HFF-Myc (cell line): Measurements from ENCODE around the gene ZMYND8.
"Not testable (repeated sequence)": the region's sequence is repeated elsewhere in the genome, so short reads cannot be mapped to it uniquely, and the experiment has no call there.

ENCODE experiments used
- DNase-seq: peaks from one replicate; pipeline ENCODE4 v3.0.0-alpha.2; 2011; ENCODE audit warnings: low read depth; ENCODE audit errors: extremely low read depth
- H3K4me3 ChIP-seq: replicated peaks from 2 replicates; pipeline ENCODE4 v1.5.1; 2011; ENCODE audit warnings: low read depth, mild to moderate bottlenecking, control low read depth, low read length
- CTCF ChIP-seq: IDR thresholded peaks from 2 replicates; pipeline ENCODE4 v1.5.1; 2012; ENCODE audit warnings: mild to moderate bottlenecking, low read depth, low read length, control low read depth; ENCODE audit errors: missing control alignments

ZMYND8 gene

DNA sequence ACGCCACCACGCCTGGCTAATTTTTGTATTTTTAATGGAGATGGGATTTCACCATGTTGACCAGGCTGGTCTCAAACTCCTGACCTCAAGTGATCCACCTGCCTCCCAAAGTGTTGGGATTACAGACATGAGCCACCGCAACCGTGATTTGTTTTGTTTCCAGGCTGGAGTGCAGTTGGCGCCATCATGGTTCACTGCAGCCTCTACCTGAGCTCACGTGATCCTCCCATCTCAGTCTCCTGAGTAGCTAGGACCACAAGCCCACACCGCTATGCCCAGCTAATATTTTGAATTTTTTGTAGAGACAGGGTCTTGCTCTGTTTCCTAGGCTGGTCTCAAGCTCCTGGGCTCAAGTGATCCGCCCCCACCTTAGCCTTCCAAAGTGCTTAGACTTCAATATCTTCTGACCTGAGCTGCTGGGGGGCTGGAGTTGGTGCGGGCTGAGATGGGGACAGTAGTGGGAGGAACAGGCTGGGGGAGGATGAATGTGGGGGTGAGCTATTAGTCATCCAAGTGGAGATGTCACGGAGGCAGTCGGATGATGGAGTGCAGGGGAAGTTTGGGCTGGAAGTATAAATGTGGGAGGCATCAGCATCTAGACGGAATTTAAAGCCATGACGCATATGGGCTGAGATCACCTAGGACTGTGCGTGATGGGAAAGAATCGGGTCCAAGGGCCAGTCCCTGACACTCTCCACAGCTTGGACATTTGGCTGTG is 23.1 kb upstream of the ZMYND8 start:
- DNase-seq: no peak
- no peak for TF ChIP-seq CTCF
- H3K4me3 ChIP-seq: no peak overlapping the region

DNA sequence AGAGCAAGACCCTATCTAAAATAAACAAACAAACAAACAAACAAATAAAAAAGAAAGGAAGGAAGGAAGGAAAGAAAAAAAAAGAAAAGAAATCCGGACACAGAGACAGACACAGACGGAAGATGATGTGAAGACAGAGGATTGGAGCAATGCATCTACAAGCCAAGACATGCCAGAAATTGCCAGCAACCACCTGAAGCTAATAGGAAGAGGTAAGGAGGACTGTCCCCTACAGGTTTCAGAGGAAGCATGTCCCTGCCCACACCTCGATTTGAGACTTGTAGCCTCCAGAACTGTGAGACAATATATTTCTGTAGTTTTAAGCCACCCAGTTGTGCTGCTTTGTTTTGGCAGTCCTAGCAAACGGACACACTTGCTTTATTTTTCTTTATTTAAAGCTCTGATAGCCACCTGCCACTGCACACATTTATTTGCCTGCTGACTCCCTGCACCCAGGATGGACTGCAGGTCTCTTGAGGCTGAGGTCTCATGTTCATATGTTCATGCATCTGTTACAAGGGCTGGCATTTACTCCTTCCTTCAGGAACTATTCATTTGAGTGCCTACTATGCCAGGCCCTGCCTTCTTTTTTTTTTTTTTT is 20.7 kb upstream of the ZMYND8 start:
- no peak for TF ChIP-seq CTCF
- no peak for DNase-seq

DNA sequence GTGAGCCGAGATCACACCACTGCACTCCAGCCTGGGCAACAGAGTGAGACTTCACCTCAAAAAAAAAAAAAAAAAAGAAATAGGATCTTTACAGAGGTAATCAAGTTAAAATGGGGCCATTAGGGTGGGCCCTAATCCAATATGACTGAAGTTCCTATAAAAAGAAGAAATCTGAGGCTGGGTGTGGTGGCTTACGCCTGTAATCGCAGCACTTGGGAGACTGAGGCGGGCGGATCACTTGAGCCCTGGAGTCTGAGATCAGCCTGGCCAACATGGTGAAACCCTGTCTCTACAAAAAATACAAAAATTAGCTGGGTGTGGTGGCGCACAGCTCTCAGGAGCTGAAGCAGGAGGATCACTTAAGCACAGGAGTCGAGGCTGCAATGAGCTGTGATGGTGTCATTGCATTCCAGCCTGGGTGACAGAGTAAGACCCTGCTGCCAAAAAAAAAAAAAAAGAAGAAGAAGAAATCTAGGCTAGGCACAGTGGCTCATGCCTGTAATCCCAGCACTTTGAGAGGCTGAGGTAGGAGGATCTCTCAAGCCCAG is 19.7 kb upstream of the ZMYND8 start:
- H3K4me3 ChIP-seq, DNase-seq: not testable (repeated sequence)

More for the DNA sequence above, 20.7 kb upstream of the ZMYND8 start:
- no peak overlapping the region for H3K4me3 ChIP-seq

DNA sequence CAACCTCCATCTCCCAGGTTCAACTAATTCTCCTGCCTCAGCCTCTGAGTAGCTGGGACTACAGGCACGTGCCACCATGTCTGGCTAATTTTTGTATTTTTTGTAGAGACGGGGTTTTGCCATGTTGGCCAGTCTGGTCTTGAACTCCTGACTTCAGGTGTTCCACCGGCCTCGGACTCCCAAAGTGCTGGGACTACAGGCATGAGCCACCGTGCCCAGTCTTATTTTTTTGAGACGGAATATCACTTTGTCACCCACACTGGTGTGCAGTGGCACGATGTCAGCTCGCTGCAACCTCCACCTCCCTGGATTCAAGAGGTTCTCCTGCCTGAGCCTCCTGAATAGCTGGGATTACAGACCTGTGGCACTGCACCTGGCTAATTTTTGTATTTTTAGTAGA is 17.6 kb upstream of the ZMYND8 start:
- H3K4me3 ChIP-seq, DNase-seq: not testable (repeated sequence)

GRCh38 chr20:47373206-47373733 is 16.8 kb upstream of the ZMYND8 start:
- DNase-seq: no peak
- no peak for TF ChIP-seq CTCF
- H3K4me3 ChIP-seq: no peak overlapping the region

DNA sequence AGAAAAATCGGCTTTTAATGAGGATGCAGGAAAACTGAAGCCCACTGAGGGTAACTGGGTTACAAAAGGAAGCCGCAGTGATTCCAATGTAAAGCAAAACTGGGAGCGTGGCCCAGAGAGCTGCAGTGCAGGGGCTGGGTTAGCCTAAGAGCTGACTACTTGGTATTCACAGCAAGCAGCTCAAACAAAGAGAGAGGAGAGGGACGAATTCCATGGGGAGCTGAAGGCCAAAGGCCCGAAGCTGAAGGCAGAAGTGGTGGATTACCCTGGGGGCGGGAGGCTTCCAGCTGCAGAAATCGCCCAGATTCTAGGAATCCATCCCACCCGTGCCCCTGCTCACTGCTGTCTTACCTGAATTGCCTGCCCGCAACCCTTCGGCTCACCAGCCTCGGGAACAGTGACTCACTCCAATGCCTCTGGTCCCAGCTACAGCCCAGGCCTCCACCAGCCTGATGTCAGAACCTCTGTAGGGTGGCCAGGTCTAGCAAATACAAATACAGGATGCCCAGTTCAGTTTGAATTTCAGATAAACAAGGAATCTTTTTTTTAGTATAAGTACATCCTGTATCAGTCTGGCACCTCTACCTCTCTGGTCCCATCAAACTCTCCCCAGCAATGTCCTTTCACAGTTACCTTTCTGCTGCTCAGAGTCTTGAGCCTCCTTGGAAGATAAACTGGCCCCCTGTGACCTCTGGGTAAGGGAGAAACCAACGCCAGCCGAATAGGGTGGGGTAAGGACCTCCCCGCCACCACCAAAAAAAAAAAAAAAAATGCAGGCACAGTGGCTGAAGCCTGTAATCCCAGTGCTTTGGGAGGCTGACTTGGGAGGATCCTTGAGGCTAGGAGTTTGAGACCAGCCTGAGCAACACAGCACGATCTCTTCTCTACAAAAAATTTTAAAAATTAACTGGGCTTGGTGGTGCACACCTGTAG is 14.6 kb upstream of the ZMYND8 start:
- H3K4me3 ChIP-seq: no peak overlapping the region
- DNase-seq: no peak

DNA sequence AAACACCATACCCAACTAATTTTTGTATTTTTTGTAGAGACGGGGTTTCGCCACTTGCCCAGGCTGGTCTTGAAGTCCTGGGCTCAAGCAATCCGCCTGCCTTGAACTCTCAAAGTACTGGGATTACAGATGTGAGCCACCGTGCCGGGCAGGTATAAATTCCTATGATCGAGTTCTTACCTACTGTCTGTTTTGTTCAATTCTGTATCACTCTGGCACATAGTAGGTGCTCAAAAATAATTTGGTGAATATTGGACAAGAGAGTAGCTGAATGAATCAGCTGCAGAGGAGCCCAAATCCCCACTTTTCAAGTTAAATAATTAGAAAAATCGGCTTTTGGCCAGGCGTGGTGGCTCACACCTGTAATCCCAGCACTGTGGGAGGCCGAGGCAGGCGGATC is 13.7 kb upstream of the ZMYND8 start:
- TF ChIP-seq CTCF: no peak
- DNase-seq: no peak
- no peak overlapping the region for H3K4me3 ChIP-seq

More for the DNA sequence above, 14.6 kb upstream of the ZMYND8 start:
- no peak for TF ChIP-seq CTCF
